Measurements from ENCODE around the gene TRIM69.
"Not testable (repeated sequence)": the region's sequence is repeated elsewhere in the genome, so short reads cannot be mapped to it uniquely, and the experiment has no call there.

Gene TRIM69

GRCh38 chr15:44716983-44717602 lies 19.2 kb upstream of the TRIM69 start:
- no peak for DNase-seq

GRCh38 chr15:44718180-44718926 lies 18.0 kb upstream of the TRIM69 start:
- DNase-seq: no peak

DNA sequence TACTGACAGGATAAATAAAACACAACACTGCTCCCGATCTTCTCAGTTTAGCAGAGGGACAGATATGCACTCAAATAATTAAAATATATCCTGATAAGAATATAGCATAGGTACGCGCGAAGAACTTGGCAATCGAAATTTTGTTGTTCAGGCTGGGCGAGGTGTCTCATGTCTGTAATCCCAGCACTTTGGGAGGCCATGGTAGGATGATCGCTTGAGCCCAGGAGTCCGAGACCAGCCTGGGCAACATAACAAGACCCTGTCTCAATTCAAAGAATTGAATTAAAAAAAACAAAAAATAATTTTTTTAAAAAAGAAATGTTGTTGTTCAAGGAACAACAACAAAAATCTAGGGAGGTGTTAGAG lies 17.4 kb upstream of the TRIM69 start:
- DNase-seq: no peak

GRCh38 chr15:44719293-44719999 lies 16.9 kb upstream of the TRIM69 start:
- DNase-seq: peak in 1 of 4 experiments; percentile 20

DNA sequence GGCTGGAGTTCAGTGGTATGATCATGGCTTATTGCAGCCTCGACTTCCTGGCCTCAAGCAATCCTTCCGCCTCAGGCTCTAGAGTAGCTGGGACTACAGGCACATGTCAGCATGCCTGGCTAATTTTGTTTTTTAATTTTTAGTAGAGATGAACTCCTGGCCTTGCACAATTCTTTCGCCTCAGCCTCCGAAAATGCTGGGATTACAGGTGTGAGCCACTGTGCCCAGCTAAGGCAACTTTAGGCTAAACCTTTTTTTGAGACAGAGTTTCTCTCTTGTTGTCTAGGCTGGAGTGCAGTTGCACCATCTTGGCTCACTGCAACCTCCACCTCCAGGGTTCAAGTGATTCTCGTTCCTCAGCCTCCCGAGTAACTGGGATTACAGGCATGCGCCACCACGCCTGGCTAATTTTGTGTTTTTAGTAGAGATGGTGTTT lies 16.3 kb upstream of the TRIM69 start:
- not testable (repeated sequence) for DNase-seq

- DNase-seq: no peak
These were observed 15.7 kb upstream of the TRIM69 start for GRCh38 chr15:44720460-44721176.

GRCh38 chr15:44722011-44722410 lies 14.3 kb upstream of the TRIM69 start:
- DNase-seq: no peak

DNA sequence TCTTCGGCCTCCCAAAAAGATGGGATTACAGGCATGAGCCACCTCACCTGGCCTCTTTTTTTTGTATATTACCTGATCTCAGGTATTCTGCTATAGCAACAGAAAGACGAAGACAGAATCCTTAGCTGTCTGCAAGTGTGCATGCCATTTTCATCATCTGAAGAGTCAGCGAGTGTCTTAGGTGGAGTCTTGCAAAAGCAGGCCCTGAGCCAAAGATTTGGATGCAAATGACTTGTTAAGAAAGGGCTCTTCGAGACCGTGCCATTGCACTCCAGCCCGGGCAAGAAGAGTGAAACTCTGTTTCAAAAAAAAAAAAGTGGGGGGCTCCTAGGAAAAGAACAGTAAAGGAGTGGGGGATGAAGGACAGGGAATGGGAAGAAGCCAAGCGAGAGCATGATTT lies 10.2 kb upstream of the TRIM69 start:
- no peak for DNase-seq

GRCh38 chr15:44726568-44727484 lies 9.5 kb upstream of the TRIM69 start:
- peak in 3 of 4 experiments; percentile 14 to 59 (median 44) for DNase-seq

DNA sequence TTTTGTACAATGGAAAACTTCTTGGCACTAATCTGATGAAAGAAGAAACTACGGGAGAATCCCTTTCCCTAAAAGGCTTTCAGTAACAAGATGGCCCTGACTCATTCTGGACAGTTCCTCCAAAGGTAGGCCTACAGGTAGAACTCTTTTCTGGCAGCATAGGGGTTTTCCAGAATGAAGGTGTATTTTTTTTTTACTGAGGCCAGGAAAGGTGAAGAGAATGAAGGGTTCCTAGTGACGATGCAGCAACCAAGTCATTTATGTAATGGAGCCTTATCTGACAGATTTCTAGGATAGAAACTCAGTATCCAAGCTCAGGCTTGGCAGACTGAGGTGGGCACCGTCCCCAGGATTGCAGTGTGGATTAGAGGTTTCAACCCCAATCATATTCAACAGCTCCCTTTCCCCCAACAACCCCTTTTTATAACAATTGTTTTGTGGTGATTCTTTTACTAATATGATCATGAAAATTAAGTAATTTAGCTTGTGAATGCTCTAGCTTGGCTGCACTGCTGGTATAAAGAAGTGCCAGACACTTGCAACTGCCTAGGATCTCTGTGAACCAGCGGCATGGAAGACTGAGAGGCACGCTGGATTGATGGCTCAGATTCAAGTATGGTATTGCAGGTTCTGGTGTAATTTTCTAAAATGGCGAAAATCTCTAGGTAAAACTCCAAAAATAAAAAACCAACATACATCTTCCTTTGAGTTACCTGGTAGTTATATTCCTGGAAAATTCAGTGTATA lies 8.7 kb upstream of the TRIM69 start:
- DNase-seq: no peak

DNA sequence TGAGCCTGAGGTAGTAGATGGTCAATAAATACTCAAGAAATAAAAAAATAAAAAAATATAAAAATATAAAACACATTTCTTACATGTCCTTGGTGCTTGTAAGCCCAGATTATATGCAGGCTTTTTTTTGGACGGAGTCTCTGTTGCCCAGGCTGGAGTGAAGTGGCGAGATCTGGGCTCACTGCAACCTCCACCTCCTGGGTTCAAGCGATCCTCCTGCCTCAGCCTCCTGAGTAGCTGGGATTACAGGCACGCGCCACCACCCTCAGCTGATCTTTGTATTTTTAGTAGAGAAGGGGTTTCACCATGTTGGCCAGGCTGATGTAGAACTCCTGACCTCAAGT lies 8.1 kb upstream of the TRIM69 start:
- not testable (repeated sequence) for DNase-seq

DNA sequence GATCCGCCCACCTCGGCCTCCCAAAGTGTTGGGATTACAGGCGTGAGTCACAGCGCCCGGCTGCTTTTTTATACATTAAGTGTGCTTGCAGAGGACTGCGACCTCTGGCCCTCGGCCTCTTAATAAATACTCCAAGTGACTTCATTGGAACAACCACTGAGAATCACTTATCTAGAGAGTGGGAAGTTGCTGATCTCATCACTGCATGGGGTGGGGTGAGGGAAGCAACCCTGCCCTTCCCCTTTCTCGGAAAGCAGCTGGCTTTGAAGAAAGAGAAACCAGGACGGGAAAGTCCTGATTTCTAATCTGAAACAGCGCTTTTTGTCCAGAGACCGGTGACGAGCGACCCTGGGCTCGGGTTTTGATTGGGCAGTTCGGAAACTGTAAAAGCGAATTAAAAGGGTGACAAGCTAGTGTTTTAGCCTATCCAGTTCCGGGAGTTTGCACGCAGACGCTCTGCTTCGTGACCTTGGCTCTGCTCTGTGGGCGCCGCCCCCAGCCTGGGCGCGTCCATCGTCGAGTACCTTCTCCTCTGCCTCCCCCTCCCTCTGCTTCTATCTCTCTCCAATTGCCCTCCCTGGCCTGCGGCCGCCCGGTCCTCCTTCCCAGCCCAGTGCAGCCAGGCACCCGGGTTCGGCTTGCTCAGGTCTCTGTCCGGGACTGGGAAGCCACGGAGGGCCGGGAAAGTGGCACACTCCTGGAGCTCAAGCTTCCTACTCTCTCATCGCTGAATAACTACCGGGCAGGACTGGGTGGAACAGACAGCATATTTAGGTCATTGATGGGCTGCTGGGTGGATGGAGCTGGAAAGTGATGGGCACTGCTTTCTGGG lies 7.5 kb upstream of the TRIM69 start:
- peak; percentile 87 to 99 (median 90) for DNase-seq

GRCh38 chr15:44729408-44730127 lies 6.8 kb upstream of the TRIM69 start:
- DNase-seq: peak in 1 of 4 experiments; percentile 11

GRCh38 chr15:44734839-44735481 lies 1.4 kb upstream of the TRIM69 start:
- DNase-seq: no peak

DNA sequence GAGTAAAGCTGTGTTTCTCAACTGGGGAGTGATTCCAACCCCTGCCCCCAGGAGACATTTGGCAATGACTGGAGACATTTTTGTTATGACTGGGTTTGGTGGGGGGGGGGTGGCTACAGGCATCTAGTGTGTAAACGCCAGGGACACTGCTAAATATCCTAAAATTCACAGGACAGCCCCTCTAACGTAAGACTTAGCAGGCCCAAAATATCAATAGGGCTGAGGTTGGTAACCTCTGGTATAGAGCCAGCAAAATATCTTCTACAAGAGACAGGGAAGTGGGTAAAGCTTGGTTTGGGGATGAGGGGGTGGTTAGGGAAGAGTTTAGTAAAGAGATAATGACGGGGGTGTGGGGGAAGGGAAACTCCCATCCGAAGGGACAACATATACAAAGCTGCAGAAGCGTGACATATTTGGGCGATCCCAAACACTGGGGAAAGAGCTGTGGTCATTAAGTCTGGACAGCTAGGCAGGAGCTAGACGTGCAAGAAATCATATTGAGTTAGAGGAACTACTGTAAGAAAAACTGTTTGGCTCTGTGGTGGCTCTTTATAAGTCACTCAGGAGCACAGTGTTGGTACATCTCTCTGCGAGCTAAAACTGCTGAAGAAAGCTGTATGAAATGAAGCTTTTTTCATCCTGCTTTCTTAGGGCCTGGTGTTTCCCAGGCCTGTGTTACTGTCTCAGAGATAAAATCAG lies 697 bp upstream of the TRIM69 start:
- no peak for DNase-seq

DNA sequence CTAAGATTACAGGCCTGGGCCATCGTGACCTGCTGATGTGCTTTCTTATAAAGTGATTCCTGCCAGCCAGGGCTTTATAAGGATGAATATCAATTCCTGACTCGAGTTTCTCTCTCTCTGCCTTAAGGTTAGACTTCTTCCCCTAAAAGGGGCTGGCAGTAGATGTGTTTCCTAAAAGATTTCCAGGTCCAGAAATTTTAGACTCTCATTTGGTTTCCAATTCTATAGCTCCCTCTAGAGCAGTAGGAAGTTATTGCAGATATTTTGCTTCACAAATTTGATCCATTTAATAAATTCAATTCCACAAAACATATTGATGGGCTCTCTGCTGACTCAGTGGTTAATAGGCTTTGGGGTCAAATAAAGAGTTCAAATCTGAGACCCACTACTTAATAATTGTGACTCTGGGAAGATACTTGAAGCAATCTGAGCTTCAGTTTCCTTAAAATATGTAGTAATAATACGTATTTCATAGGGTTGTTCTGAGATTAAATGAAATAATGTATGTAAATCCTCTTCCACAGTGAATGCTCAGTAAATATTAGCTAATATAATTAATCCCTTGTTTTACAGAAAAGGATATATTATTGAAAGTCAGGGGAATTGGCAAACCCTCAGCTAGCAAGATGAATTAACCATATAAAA lies 2.1 kb downstream of the TRIM69 start:
- no peak for DNase-seq

DNA sequence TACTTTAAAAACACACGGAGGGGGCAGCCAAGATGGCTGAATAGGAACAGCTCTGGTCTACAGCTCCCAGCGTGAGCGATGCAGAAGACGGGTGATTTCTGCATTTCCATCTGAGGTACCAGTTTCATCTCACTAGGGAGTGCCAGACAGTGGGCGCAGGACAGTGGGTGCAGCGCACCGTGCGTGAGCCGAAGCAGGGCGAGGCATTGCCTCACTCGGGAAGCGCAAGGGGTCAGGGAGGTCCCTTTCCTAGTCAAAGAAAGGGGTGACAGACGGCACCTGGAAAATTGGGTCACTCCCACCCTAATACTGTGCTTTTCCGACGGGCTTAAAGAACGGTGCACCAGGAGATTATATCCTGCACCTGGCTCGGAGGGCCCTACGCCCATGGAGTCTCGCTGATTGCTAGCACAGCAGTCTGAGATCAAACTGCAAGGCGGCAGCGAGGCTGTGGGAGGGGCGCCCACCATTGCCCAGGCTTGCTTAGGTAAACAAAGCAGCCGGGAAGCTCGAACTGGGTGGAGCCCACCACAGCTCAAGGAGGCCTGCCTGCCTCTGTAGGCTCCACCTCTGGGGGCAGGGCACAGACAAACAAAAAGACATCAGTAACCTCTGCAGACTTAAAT lies 3.0 kb downstream of the TRIM69 start:
- peak in 2 of 4 experiments; percentile 12 to 30 for DNase-seq

- DNase-seq: not testable (repeated sequence)
These were observed 7.1 kb downstream of the TRIM69 start for GRCh38 chr15:44743454-44743853.
